Measurements from ENCODE around the gene TMEM151A. TPM values are rescaled to one million over a fixed set of nuclear protein-coding genes. Genes with fewer than 3 reads are reported as not detected.

Gene TMEM151A
- total and polyA plus RNA-seq, 8 donors = 0.46 to 19.6 (median 2.8) TPM; not detected in 2

DNA sequence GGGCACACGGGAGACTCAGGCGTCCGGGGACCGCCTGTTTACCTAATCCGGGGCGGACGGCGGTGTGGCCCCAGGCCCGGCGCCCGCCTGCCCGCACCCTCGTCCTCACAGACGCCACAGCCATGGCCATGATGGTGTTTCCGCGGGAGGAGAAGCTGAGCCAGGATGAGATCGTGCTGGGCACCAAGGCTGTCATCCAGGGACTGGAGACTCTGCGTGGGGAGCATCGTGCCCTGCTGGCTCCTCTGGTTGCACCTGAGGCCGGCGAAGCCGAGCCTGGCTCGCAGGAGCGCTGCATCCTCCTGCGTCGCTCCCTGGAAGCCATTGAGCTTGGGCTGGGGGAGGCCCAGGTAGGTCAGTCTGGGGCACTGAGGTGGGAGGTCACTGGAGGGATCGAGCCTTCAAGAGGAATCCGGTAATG, 33.2 kb upstream of the TMEM151A start:
- Histone ChIP-seq H3K4me3 (peak overlapping the region; percentile 76 to 98 (median 96)), H3K27me3 (peaks cover 0 to 11% (median 0%) of the 10 kb centered on the region in 3 donors), H3K36me3 (peaks cover 19 to 49% (median 40%) of the 10 kb centered on the region in 4 donors), H3K27ac (peak overlapping the region in 4 of 5 donors; percentile 77 to 90 (median 86)), H3K4me1 (peaks cover 14 to 24% (median 23%) of the 10 kb centered on the region in 4 donors), H3K9me3 (no peaks in the 10 kb centered on the region)
- TF ChIP-seq POLR2A (IDR thresholded peaks at IDR 0.05) = no peak
- TF ChIP-seq, protein P1, sequence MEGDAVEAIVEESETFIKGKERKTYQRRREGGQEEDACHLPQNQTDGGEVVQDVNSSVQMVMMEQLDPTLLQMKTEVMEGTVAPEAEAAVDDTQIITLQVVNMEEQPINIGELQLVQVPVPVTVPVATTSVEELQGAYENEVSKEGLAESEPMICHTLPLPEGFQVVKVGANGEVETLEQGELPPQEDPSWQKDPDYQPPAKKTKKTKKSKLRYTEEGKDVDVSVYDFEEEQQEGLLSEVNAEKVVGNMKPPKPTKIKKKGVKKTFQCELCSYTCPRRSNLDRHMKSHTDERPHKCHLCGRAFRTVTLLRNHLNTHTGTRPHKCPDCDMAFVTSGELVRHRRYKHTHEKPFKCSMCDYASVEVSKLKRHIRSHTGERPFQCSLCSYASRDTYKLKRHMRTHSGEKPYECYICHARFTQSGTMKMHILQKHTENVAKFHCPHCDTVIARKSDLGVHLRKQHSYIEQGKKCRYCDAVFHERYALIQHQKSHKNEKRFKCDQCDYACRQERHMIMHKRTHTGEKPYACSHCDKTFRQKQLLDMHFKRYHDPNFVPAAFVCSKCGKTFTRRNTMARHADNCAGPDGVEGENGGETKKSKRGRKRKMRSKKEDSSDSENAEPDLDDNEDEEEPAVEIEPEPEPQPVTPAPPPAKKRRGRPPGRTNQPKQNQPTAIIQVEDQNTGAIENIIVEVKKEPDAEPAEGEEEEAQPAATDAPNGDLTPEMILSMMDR (IDR thresholded peaks at IDR 0.05) = peak in 2 of 7 experiments; percentile 1 to 48
- no peak for TF ChIP-seq EP300 (IDR thresholded peaks at IDR 0.05)
- no peak for TF ChIP-seq POLR2AphosphoS5 (IDR thresholded peaks at IDR 0.05)
- WGBS, 5 donors = 2 to 8% (median 5%) methylated on average over 5 to 28 of the region's 28 CpGs
- intact Hi-C loops (cut with DNase I; ENCODE audit: low total_unique reads) = no loop called here
- DNase-seq = no peak

DNA sequence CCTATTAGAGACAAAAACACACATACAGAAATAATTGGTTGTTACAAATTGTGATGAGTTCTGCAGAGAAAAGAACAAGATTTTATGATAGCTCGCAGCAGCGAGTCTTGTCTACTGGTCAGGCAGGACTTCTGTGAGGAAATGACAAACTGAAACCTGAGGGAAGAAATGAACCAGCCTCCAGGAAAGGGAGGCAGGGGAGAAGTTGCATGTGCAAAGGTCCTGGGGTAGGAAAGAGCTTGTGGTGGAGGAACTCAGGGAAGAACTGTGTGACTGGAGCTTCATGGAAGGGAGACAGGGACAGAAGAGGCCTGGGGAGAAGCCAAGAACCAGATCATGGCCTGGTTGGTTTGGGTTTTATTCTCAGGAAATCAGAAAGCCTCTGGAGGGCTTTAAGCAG, 32.5 kb upstream of the TMEM151A start:
- WGBS, 5 donors = 96 to 100% (median 99%) methylated on average over 2 of the region's 2 CpGs
- intact Hi-C loops (cut with DNase I; ENCODE audit: low total_unique reads) = no loop called here

GRCh38 chr11:66259956-66260355, 31.7 kb upstream of the TMEM151A start:
- H3K4me3 ChIP-seq = no peak overlapping the region
- peaks cover 25 to 63% (median 55%) of the 10 kb centered on the region in 4 donors for H3K36me3 ChIP-seq
- peaks cover 14 to 24% (median 23%) of the 10 kb centered on the region in 4 donors for H3K4me1 ChIP-seq
- no peak for DNase-seq
- intact Hi-C loops (cut with DNase I; ENCODE audit: low total_unique reads) = loop anchor here (5.0 kb wide), 1 partner anchor 38 kb away; no protein-coding TSS in a partner anchor
- peaks cover 0 to 11% (median 0%) of the 10 kb centered on the region in 3 donors for H3K27me3 ChIP-seq
- H3K9me3 ChIP-seq = no peaks in the 10 kb centered on the region
- TF ChIP-seq, protein P1 (IDR thresholded peaks at IDR 0.05) = no peak
- TF ChIP-seq POLR2AphosphoS5 (IDR thresholded peaks at IDR 0.05) = no peak
- no peak for TF ChIP-seq POLR2A (IDR thresholded peaks at IDR 0.05)
- no peak for TF ChIP-seq EP300 (IDR thresholded peaks at IDR 0.05)
- no peak overlapping the region for H3K27ac ChIP-seq
- 87 to 95% (median 91%) methylated on average over 4 of the region's 4 CpGs for WGBS, 5 donors

More for the DNA sequence above, 32.5 kb upstream of the TMEM151A start:
- no peak overlapping the region for H3K27ac ChIP-seq
- H3K4me3 ChIP-seq = no peak overlapping the region
- H3K9me3 ChIP-seq = no peaks in the 10 kb centered on the region
- TF ChIP-seq EP300 (IDR thresholded peaks at IDR 0.05) (no peak), POLR2AphosphoS5 (IDR thresholded peaks at IDR 0.05) (no peak), POLR2A (IDR thresholded peaks at IDR 0.05) (no peak)
- TF ChIP-seq, protein P1 (IDR thresholded peaks at IDR 0.05) = no peak
- H3K4me1 ChIP-seq = peaks cover 14 to 24% (median 23%) of the 10 kb centered on the region in 4 donors
- DNase-seq = no peak
- H3K36me3 ChIP-seq = peaks cover 21 to 56% (median 47%) of the 10 kb centered on the region in 4 donors
- peaks cover 0 to 11% (median 0%) of the 10 kb centered on the region in 3 donors for H3K27me3 ChIP-seq

- Histone ChIP-seq H3K36me3 (peaks cover 25 to 79% (median 70%) of the 10 kb centered on the region in 4 donors), H3K4me1 (peaks cover 12 to 32% (median 29%) of the 10 kb centered on the region in 4 donors), H3K4me3 (no peak overlapping the region), H3K27me3 (peaks cover 0 to 11% (median 0%) of the 10 kb centered on the region in 3 donors), H3K27ac (no peak overlapping the region), H3K9me3 (no peaks in the 10 kb centered on the region)
- TF ChIP-seq POLR2A (IDR thresholded peaks at IDR 0.05) (no peak), EP300 (IDR thresholded peaks at IDR 0.05) (no peak), POLR2AphosphoS5 (IDR thresholded peaks at IDR 0.05) (no peak)
- TF ChIP-seq, protein P1 (IDR thresholded peaks at IDR 0.05) = no peak
- intact Hi-C loops (cut with DNase I; ENCODE audit: low total_unique reads) = loop anchor here (5.0 kb wide), 1 partner anchor 39 kb away; no protein-coding TSS in a partner anchor
- WGBS, 5 donors = 89 to 96% (median 94%) methylated on average over 13 to 16 of the region's 16 CpGs
- DNase-seq = no peak
These were observed 30.1 kb upstream of the TMEM151A start for GRCh38 chr11:66261578-66261977.
